Measurements from ENCODE around the gene ZNF747.
A peak's percentile ranks its signal among the peaks of the same experiment; 100 is the strongest.
"Not testable (repeated sequence)": the region's sequence is repeated elsewhere in the genome, so short reads cannot be mapped to it uniquely, and the experiment has no call there.

Gene ZNF747

DNA sequence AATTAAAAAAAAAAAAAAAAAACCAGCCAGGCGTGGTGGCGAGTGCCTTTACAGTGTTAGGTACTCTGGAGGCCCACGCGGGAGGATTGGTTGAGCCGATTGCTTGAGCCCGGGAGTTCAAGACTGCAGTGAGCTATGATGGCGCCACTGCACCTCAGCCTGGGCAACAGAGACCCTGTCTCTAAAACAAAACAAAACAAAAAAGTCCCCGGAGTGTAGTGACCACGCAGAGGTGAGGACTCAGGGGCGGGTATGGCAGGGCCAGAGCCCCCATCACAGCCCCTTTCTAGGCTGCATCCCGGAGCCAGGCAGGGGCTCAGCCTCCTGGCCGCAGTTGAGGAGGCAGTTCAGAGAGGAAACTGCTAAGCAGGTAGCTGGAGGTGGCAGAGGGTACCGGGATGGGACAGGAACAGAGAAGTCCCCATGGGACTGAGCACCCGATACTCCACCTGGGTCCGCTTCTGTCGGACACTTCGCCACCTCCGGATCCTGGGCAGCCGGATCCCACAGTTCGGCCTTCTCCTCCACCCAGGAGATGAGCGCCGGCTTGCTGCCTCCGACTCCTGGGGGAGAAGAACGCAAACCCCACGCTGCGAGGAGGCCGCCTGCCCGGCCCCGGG lies 800 bp downstream of the ZNF747 start:
- DNase-seq (ENCODE audit: low read depth) = no peak

DNA sequence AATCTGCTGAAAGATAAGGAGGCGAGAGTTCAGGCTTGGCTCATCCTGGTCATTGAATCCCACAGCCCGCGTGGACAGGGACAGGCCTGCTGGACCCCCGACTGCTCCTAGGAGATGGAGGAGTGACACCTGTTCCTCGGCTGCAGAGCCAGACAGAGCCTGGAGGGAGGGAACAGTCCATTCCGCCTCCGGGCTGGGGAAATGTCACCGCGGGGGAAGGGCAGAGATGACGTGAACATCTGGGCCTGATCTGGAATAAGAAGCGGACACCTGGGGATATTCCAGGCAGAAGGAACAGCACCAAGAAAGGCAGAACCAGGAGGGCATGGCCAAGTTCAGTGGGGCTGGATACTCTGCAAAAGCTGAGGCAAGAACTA lies 1.5 kb downstream of the ZNF747 start:
- DNase-seq (ENCODE audit: low read depth) = no peak

DNA sequence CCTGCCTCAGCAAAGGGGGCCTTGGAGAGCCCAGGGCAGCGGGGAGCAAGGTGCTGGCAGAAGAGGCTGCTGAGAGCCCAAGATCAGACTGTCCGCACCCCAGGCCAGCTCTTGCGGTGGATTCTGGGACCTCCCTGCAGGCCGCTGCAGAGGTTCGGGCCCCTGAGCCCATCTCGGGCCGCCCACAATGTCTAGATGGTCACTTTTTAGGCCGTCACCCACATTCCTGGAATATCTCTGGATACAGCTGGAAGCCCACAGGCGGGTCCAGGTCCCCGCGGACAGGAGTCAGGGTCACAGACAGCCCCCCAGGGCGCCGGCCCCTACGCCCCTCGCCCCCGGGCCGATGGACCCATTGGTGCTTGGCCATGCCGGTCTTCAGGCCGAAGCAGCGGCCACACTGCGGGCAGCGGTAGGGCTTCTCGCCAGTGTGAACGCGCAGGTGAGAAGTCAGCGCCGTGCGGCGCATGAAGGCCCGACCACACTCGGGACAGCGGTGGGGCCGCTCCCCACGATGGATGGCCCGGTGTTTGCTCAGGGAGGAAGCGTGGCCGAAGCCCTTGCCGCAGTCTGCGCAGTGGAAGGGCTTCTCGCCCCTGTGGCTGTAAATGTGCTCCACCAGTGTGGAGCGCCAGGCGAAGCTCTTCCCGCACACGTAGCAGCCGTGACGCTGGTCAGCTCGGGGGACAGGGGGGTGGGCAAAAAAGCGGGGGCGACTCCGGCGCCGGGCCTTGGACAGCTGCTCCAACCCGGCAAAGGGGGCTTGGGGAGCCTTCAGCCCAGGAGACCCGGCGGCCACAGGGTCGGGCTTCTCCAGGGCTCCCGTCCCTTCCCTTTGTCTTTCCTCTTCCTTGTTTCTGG lies 2.1 kb downstream of the ZNF747 start:
- no peak for DNase-seq (ENCODE audit: low read depth)

DNA sequence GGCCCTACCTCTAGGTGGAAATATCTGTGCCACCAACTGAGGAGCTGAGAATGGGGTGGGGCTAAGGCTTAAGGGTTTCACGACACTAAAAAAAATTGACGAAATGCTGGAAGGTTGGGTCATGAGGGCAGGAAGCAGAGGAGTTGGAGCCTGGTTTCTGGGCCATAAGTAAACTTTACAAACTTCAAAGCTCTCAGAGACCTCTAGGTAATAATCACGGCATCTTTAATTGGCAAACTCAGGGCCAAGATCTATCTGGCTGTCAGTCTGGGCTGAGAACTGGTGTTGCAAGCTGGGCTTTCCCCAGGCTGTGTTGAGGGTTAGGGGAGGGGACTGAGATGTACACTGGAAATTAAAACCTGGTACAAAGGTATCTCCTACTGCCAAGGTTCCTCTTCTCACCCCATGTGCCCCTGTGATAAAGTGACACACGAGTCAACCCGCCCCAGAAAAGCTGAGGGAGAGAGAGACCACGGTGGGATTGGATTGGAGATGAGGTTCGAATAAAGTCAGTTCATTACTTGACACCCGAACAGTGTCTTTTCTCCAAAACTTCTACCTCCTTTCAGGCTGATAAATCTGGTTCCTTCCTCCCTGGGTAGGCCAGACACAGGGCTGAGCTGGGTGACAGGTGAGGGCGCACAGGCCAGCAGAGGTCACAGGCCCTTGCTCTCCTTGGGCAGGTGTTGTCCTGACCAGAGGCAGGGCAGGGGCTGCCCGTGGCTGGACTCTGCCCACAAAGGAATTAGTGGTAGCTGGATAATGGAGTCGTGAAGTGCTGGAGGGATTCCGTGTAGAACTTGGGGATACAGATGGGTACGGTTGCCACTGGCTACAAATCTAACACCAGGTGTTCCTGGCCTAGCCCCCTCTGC lies 4.3 kb downstream of the ZNF747 start:
- DNase-seq (ENCODE audit: low read depth) = no peak

DNA sequence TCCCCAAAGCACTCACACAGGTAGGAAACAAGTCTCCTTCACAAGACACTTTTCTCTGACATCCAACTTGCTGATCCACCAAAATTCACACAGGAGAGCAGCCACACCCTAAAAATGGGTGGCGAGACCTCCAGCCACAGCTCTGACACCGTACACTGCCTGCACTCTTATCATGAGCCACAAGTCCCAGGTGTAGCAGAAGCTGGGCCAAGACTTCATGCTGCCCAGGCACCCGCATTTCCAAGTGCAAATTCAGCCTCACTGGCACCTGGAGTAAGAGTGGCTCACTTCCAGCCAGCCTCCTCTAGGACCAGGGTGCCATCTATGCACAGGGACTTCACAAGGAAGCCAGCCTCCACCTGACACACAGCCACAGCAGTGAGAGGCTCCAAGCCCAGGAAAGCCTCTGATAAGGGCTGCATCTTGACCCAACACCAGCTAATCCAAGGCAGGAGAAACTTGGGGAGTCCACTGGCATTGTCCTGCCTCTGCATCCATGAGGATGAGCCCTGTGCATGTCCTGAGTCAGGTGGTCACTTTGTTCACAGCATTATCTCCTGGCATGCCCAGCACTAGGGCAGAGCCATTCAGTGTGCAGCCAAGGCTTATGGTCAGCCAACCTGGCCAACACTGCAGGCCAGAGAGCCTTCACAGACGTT lies 5.7 kb downstream of the ZNF747 start:
- DNase-seq (ENCODE audit: low read depth) = no peak

DNA sequence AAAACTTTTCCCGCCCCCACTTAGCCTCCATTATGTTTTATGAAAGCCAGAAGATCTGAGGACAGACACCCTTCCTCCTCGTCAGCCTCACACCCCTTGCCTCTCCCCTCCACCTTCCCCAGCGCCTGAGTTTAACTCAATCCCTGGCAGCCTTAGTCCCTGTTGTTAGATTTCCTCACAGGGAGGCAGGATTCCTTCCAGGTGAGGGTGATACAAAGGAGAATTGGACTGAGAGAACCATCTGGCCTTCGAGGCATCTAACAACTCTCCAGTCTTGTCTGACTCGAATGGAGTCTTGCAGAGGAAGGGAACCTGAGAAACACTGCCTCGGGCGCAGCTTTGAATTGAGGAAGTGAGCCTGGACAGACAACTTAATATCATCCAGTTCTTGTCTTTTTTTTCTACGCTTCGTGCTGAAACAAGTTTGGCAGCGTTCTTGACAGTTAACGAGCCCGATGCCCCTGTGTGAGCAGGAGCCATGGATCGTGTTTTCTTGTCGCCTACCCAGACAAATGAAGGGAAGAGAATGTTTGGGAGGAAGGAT lies 7.0 kb downstream of the ZNF747 start:
- DNase-seq (ENCODE audit: low read depth) = no peak

DNA sequence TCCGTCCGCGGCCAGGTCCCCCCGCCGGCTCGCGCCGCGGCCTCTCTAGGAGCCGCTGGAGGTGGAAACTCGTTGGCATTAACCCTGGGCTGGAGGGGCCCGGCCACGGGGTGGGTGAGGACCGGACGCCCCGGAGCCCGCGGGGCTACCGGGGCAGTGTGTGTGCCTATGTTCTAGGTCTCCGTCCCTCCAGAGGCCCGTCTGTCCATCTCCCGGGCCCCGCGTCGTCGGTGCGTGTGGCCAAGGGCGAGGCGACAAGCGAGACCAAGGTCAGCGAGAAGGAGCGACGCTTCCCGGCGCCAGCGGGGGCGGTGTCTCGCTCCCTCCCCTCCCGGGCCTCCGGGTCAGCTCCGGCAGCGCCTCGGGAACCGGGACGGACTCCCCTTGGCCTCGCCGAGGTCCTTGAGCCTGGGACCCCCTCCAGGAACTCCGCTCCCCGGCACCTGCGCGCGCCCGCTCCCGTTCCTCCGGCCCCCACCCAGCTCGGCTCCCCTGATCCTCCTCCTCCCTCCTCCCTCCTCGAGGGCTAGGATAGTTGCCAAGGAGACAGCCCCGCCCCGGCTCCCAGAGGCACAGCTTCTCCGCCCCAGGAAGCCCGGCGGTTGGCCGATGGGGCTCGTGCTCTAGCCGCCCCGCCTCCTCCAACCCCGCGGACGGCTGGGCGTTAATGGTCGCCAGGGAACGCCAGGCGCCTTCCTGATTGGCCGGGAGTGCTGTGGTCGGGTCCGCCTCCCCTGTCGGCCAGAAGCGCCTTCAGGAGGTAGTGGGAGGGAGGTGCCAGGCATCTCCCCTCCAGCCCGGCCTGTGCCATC lies 7.6 kb downstream of the ZNF747 start:
- peak; percentile 96 for DNase-seq (ENCODE audit: low read depth)

DNA sequence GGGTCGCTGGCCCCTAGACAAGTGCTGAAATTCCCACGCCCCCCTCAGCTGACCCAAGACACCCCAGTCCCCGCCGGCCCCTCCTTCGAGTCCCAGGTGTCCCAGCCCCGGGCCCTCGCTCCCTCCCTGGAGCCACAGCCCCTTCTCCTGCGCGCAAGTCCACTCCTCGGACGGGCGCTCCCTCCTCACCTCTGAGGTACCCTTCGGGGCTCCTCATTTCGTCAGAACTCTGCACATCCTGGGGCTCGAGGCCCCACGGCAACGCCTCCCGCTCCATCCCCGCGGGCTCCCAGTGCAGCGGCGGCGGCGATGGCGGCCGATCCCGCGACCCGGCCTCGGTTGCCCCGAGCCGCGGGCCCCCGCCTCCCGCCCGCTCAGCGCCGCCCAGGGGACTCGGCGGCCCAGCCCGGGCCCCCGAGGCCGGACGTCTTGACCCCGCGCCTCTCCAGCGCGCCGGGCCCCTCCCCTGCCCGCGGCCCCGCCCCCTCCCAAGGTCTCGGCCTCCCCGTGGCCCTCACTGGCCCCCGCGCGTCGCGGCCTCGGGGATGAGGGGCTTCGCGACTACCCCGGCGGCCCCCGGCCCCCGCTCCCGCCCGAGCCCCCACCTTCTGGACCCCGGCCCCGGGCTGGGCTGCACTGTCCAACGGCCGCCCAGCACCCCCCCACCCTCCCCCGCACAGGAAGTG lies 8.4 kb downstream of the ZNF747 start, which contains the start of gene ZNF768:
ZNF768 (minus strand) TSS at position 430 of the 686 bp plus-strand sequence; CDS start at position 277, 153 bp downstream.
- peak; percentile 33 for DNase-seq (ENCODE audit: low read depth)

DNA sequence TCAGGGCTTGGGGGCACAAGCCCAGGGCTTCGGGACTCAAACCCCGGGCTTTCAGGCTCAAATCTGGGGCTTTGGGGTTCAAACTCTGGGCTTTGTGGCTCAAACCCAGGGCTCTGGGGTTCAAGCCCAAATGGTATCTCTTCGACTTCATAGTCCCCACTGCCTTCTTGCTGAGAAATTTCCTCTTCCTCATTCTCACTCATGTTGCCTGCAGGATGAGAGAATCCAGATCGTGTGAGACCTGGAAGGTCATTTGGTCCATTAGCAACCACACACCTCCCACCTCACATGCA lies 8.9 kb downstream of the ZNF747 start:
- DNase-seq (ENCODE audit: low read depth) = no peak

DNA sequence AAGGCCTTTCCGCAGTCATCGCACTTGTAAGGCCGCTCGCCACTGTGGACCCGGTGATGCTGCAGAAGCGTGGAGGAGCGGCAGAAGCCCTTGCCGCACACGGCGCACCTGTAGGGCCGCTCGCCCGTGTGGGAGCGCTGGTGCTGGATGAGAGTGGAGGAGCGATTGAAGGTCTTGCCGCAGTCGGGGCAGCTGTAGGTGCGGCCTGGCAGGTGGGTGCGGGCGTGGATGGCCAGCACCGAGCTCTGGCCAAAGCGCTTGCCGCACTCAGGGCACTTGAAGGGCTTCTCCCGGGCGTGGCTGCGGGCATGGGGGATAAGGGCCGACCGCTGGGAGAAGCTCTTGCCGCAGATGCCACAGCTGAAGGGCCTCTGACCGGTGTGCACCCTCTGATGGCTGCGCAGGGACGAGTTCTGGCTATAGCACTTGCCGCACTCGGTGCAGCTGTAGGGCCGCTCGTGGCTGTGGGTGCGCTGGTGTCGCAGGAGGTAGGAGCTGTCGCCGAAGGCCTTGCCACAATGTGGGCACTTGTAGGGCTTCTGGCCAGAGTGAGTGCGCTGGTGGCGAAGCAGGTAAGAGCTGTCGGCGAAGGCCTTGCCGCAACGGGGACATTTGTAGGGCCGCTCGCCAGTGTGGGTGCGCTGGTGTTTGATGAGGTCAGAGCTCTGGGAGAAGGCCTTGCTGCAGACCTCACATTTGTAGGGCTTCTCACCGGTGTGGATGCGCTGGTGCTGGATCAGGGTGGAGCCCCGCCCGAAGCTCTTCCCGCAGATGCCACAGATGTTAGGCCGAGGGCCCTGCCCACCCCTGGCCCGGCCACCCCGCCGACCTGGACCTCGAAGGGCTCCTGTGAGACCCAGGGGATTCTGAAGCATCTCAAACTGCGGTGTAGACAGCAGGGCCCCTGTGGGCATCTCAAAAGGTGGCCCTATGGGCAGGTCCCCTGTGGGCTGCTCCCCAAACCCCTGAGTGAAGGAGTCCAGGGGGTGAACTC lies 9.8 kb downstream of the ZNF747 start:
- DNase-seq (ENCODE audit: low read depth) = no peak

DNA sequence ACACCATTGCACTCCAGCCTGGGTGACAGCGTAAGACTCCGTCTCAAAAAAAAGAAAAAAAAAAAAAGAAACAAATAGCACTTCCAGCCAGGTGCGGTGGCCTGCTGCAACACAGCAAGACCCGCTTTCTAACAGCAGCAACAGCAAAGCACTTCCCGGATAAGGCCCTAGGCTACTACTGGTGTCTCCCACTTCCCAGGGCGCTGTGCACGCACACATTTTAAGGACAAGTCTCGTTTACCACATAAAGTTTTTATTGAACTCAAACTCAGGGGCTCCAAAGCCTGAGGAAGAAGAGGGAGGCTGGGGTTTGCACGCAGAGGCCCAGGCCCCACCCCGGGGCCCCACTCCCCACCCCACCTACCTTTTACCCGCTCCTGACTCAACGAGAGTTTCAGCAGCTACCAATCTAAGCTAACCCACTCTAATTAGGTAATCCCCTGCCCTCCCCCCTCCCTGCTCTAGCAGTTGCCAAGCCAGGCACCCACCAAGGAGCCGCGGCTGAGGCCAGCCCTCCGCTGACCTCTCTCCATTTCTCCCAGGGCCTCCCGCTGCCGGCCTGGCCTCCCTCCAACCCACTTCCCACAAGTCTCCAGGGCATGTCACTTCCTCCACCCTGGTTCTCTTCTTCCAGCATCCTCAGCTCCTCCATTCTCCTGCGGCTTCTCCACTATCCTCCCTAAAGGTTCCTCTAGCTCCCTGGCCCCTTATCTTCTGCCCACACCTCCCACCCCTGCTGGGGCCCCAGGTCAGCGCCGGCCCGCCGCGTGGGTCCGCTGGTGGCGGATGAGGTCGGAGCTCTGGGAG lies 10.7 kb downstream of the ZNF747 start:
- DNase-seq (ENCODE audit: low read depth) = peak; percentile 10

DNA sequence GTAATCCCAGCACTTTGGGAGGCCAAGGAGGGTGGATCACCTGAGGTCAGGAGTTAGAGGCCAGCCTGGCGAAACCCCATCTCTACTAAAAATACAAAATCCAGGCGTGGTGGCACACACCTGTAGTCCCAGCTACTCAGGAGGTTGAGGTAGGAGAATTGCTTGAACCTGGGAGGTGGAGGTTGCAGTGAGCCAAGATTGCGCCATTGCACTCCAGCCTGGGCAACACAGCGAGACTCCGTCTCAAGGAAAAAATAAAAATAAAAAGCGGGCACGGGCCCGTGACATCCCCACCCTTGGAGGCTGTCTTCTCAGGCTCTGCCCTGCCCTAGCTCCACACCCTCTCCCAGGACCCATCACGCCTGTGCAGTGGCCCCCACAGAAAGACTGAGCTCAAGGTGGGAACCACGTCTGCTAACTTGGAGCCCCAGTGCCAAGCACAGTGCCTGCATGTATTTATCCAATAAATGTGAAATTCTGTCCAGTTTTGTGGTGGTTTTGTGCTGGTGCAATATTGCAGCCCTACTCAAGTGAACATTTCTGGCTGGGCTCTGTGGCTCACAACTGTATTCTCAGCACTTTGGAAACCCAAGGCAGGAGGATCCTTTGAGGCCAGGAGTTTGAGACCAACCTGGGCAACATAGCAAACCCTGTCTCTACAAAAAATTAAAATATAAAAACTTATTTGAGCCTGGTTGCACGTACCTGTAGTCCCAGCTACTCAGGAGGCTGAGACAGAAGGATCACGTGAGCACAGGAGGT lies 11.8 kb downstream of the ZNF747 start:
- not testable (repeated sequence) for DNase-seq (ENCODE audit: low read depth)

DNA sequence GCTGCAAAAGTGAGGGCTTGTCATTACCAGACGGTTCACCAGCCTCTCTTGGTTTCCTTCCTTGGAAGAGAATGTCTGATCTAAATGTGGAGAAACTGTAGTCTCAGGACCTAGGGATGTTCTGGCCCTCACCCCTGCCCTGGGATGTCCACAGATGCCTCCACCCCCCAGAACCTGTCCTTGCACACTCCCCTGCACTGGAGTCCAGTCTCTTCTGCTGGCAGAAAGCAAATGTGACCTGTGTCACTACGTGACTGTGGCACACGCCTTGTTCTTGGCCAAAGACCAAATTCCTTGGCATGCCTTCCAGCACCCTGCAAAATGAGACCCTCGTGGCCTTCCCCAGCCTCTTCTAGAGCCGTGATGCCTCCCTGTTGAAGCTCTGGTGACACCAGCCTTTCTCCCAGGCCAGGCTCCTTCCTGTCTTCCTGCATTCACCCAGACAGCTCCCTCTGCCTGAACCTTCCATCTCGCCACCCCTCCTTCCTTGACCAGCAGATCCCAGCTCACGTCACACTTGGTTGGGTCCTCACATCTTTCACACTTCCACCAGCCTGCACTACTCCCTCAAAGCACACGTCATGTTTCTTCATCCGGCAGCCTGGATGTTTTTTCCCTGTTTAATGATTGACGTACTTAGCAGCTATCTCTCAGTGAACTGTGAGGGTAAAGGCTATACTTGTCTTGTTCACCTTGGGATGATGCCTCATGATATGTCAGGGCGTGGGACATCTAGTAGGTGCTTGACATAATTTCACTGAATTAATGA lies 12.6 kb downstream of the ZNF747 start:
- DNase-seq (ENCODE audit: low read depth) = no peak

DNA sequence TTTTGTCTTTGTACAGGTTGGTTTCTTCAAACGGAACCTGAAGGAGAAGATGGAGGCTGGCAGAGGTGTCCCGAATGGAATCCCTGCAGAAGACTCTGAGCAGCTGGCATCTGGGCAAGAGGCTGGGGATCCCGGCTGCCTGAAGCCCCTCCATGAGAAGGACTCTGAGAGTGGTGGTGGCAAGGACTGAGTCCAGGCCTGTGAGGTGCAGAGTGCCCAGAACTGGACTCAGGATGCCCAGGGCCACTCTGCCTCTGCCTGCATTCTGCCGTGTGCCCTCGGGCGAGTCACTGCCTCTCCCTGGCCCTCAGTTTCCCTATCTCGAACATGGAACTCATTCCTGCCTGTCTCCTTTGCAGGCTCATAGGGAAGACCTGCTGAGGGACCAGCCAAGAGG lies 13.2 kb downstream of the ZNF747 start:
- DNase-seq (ENCODE audit: low read depth) = no peak

DNA sequence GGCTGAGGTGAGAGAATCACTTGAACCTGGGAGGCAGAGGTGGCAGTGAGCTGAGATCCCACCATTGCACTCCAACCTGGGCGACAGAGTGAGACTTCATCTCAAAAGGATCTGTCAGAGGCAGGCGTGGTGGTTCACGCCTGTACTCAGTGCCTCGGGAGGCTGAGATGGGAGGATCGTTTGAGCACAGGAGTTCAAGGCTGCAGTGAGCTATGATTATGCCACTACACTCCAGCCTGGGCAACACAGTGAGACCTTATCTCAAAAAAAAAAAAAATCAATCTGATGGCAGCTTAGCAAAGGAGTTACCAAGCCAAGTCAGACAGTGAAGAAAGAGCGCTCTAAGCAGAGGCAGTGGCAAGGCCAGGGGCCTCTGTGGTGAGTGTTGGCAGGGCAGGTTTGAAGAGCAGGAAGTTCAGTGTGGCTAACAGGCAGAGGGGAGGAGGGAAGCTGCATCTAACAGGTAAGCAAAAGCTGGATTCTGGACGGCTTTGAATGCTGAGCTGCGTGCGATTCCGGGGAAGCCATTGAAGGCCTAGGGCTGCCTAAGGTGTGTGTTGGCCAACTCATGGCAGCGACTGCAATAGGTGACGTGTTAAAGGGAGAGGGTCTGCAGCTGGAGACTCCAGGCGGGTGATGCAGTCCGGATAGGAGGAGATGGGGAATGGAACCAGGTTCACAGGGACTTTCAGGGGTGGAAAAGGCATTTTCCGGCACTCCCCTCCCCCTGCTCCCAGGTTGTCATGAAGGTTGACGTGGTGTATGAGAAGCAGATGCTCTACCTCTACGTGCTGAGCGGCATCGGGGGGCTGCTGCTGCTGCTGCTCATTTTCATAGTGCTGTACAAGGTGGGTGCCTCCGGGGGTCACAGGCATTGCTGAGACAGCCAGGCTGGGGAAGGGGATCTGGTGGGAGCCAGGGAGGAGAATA lies 15.3 kb downstream of the ZNF747 start:
- no peak for DNase-seq (ENCODE audit: low read depth)

DNA sequence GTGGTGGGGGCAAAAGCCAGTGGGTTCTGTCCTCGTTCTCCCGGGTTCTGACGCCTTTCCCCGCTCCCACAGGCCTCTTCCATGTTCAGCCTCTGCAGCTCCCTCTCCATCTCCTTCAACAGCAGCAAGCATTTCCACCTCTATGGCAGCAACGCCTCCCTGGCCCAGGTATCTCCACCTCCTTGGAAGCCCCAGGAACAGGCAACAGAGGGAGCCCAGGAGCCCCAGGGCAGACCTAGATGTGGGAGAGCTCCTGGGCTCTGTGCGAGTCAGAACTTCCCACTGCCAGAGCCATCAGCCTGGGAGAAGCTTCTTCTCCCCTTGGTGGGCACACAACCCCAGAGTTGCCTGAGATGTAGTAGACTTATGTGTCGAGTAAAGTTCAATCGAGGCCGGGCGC lies 16.1 kb downstream of the ZNF747 start:
- no peak for DNase-seq (ENCODE audit: low read depth)

Measured in amniotic epithelial cell (primary cell).